ENCODE results near the gene HDAC4. TPM values are rescaled to one million over a fixed set of nuclear protein-coding genes. Genes with fewer than 3 reads are reported as not detected.

Gene HDAC4
- total RNA-seq, 2 experiments from 2014 or later, result 22.6 to 24.5 TPM

GRCh38 chr2:239181903-239182581, 218.8 kb downstream of the HDAC4 start:
- Mint-ChIP-seq H3K36me3 (ENCODE audit: low read depth) (peaks cover 29% of the 10 kb centered on the region), H3K9me3 (peaks cover 1% of the 10 kb centered on the region), H3K27me3 (no peaks in the 10 kb centered on the region), H3K4me1 (ENCODE audit: low read depth) (no peaks in the 10 kb centered on the region), H3K4me3 (no peak overlapping the region), H3K27ac (no peak overlapping the region)
- CTCF ChIA-PET, result interaction anchor here (1.5 kb wide), 1 partner anchor 17 kb away, joined by 3 read pairs; no protein-coding TSS in a partner anchor
- DNase-seq, result no peak
- no peak for TF ChIP-seq CTCF (IDR thresholded peaks at IDR 0.05)
- no peak for ATAC-seq
- POLR2A ChIA-PET, result no interaction called here
- intact Hi-C loops (cut with micrococcal nuclease), result no loop called here

GRCh38 chr2:239181074-239181902, 219.5 kb downstream of the HDAC4 start:
- H3K27ac Mint-ChIP-seq, result no peak overlapping the region
- no peak for DNase-seq
- no peak overlapping the region for H3K4me3 Mint-ChIP-seq
- ATAC-seq, result no peak
- peaks cover 37% of the 10 kb centered on the region for H3K36me3 Mint-ChIP-seq (ENCODE audit: low read depth)
- TF ChIP-seq CTCF (IDR thresholded peaks at IDR 0.05), result no peak
- no peaks in the 10 kb centered on the region for H3K4me1 Mint-ChIP-seq (ENCODE audit: low read depth)
- intact Hi-C loops (cut with micrococcal nuclease), result no loop called here
- POLR2A ChIA-PET, result no interaction called here
- peaks cover 9% of the 10 kb centered on the region for H3K9me3 Mint-ChIP-seq
- no peaks in the 10 kb centered on the region for H3K27me3 Mint-ChIP-seq
- CTCF ChIA-PET, result no interaction called here

- CTCF ChIA-PET, result no interaction called here
- peaks cover 9% of the 10 kb centered on the region for H3K9me3 Mint-ChIP-seq
- TF ChIP-seq CTCF (IDR thresholded peaks at IDR 0.05), result no peak
- no peak overlapping the region for H3K4me3 Mint-ChIP-seq
- intact Hi-C loops (cut with micrococcal nuclease), result no loop called here
- no peaks in the 10 kb centered on the region for H3K27me3 Mint-ChIP-seq
- no peaks in the 10 kb centered on the region for H3K4me1 Mint-ChIP-seq (ENCODE audit: low read depth)
- DNase-seq (no peak), ATAC-seq (no peak)
- peaks cover 37% of the 10 kb centered on the region for H3K36me3 Mint-ChIP-seq (ENCODE audit: low read depth)
- H3K27ac Mint-ChIP-seq, result no peak overlapping the region
- POLR2A ChIA-PET, result no interaction called here
Observed at GRCh38 chr2:239180526-239181073, 220.2 kb downstream of the HDAC4 start.

GRCh38 chr2:239179851-239180371, 220.9 kb downstream of the HDAC4 start:
- ChIA-PET POLR2A (no interaction called here), CTCF (no interaction called here)
- Mint-ChIP-seq H3K36me3 (ENCODE audit: low read depth) (peaks cover 43% of the 10 kb centered on the region), H3K9me3 (peaks cover 9% of the 10 kb centered on the region), H3K4me1 (ENCODE audit: low read depth) (no peaks in the 10 kb centered on the region), H3K27me3 (no peaks in the 10 kb centered on the region), H3K27ac (no peak overlapping the region), H3K4me3 (no peak overlapping the region)
- no peak for TF ChIP-seq CTCF (IDR thresholded peaks at IDR 0.05)
- ATAC-seq (no peak), DNase-seq (no peak)
- intact Hi-C loops (cut with micrococcal nuclease), result no loop called here

GRCh38 chr2:239178954-239179353, 221.9 kb downstream of the HDAC4 start:
- Mint-ChIP-seq H3K9me3 (peaks cover 19% of the 10 kb centered on the region), H3K27ac (no peak overlapping the region), H3K27me3 (no peaks in the 10 kb centered on the region), H3K4me1 (ENCODE audit: low read depth) (no peaks in the 10 kb centered on the region), H3K4me3 (no peak overlapping the region), H3K36me3 (ENCODE audit: low read depth) (peaks cover 53% of the 10 kb centered on the region)
- ATAC-seq (no peak), DNase-seq (no peak)
- CTCF ChIA-PET, result no interaction called here
- intact Hi-C loops (cut with micrococcal nuclease), result no loop called here
- POLR2A ChIA-PET, result no interaction called here
- no peak for TF ChIP-seq CTCF (IDR thresholded peaks at IDR 0.05)

Measured in activated CD8-positive, alpha-beta T cell treated with anti-CD3 and anti-CD28 coated beads for 36 hours (primary cell).